Measurements from ENCODE around the gene SPARCL1.
"Not testable (repeated sequence)": the region's sequence is repeated elsewhere in the genome, so short reads cannot be mapped to it uniquely, and the experiment has no call there.

The SPARCL1 gene

GRCh38 chr4:87451537-87451936 lies 77.6 kb downstream of the SPARCL1 start:
- no peak for DNase-seq (ENCODE audit: low read depth in 2 of 2, low spot score in 1 of 2)

- not testable (repeated sequence) for DNase-seq (ENCODE audit: low read depth in 2 of 2, low spot score in 1 of 2)
Measured at GRCh38 chr4:87446375-87446774, 82.8 kb downstream of the SPARCL1 start.

GRCh38 chr4:87445964-87446363 lies 83.2 kb downstream of the SPARCL1 start:
- DNase-seq (ENCODE audit: low read depth in 2 of 2, low spot score in 1 of 2) = no peak

- no peak for DNase-seq (ENCODE audit: low read depth in 2 of 2, low spot score in 1 of 2)
Measured at GRCh38 chr4:87444741-87445140, 84.4 kb downstream of the SPARCL1 start.

GRCh38 chr4:87442889-87443288 lies 86.3 kb downstream of the SPARCL1 start:
- DNase-seq (ENCODE audit: low read depth in 2 of 2, low spot score in 1 of 2) = no peak

GRCh38 chr4:87433342-87433741 lies 95.8 kb downstream of the SPARCL1 start:
- DNase-seq (ENCODE audit: low read depth in 2 of 2, low spot score in 1 of 2) = no peak

GRCh38 chr4:87430038-87430437 lies 99.1 kb downstream of the SPARCL1 start:
- DNase-seq (ENCODE audit: low read depth in 2 of 2, low spot score in 1 of 2) = no peak

- DNase-seq (ENCODE audit: low read depth in 2 of 2, low spot score in 1 of 2) = no peak
Measured at GRCh38 chr4:87428979-87429378, 100.2 kb downstream of the SPARCL1 start.

- DNase-seq (ENCODE audit: low read depth in 2 of 2, low spot score in 1 of 2) = no peak
Measured at GRCh38 chr4:87427518-87427868, 101.7 kb downstream of the SPARCL1 start.

- no peak for DNase-seq (ENCODE audit: low read depth in 2 of 2, low spot score in 1 of 2)
Measured at GRCh38 chr4:87426865-87427517, 102.2 kb downstream of the SPARCL1 start.

- no peak for DNase-seq (ENCODE audit: low read depth in 2 of 2, low spot score in 1 of 2)
Measured at GRCh38 chr4:87425711-87426110, 103.5 kb downstream of the SPARCL1 start.

- DNase-seq (ENCODE audit: low read depth in 2 of 2, low spot score in 1 of 2) = not testable (repeated sequence)
Measured at GRCh38 chr4:87424099-87424543, 105.1 kb downstream of the SPARCL1 start.

Measured in stimulated activated CD8-positive, alpha-beta memory T cell treated with anti-CD3 and anti-CD28 coated beads, Interleukin-4, amount 100 ng/mL, for 1 hour (primary cell).